ENCODE data around the gene DENND2A.
A peak's percentile ranks its signal among the peaks of the same experiment; 100 is the strongest.
"Not testable (repeated sequence)": the region's sequence is repeated elsewhere in the genome, so short reads cannot be mapped to it uniquely, and the experiment has no call there.

DENND2A gene

DNA sequence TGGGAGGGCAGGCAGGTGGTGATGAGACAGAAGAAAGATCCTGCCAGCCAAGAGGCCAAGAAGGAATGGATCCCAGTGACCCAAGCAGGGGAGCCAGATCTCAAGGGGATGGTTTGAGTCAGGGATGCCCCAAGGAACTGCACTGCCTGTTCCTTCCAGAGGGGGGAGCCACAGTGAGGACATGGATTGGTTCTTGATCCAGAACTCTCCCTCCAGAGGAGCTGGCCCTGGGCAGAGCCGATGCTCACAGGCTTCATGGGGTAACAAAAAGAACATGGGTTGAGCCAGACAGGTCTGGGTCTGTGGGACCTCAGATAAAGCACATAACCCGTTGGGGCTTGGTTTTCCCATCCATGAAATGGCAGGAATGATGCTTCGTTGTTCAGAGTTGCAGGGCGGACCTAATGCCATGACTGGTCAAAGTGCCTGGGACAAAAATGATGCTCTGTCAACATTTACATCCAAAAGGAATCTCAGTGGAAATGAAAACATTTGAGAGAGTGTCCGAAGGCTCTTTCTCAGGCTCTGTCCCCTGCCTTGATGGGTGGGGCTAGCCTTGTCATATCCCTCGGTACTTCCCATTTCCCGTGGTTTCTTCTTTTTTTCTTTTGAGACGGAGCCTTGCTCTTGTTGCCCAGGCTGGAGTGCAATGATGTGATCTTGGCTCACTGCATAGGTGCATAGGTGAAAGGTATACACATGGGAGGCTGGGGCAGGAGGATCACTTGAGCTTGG, 4.7 kb upstream of the DENND2A start:
- no peak for DNase-seq

DNA sequence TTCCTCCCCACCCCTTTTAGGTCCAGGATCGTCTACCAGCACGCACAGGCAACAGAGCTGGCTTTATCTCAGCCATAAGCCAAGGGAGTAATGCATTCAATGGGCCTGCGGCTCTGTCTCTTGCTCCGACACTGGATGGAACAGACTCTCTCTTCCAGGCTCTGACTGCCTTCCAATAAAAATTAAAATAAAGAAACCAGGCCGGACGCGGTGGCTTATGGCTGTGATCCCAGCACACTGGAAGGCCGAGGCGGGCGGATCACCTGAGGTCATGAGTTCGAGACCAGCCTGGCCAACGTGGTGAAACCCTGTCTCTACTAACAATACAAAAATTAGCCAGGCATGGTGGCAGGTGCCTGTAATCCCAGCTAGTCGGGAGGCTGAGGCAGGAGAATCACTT, 4.1 kb upstream of the DENND2A start:
- not testable (repeated sequence) for DNase-seq

DNA sequence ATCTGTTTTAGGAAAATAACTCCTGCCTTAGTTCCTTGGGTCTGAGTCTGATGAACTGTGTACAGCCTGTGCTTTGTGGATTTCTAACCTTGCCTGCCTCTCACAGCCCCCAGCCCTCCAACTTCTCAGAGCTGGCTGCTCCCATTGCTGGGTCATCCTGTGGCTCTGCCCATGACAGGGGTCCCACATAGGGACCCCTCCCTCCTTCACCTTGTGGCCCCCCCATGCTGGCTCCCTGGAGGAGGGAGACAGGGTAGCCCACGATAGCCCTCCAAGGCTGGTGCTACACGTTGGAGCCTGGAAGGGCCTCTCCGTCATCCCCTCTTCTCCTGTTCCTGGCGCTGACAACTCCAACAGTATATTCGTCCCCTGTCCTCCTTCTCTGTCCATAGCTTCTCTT, 2.8 kb upstream of the DENND2A start:
- DNase-seq: no peak

DNA sequence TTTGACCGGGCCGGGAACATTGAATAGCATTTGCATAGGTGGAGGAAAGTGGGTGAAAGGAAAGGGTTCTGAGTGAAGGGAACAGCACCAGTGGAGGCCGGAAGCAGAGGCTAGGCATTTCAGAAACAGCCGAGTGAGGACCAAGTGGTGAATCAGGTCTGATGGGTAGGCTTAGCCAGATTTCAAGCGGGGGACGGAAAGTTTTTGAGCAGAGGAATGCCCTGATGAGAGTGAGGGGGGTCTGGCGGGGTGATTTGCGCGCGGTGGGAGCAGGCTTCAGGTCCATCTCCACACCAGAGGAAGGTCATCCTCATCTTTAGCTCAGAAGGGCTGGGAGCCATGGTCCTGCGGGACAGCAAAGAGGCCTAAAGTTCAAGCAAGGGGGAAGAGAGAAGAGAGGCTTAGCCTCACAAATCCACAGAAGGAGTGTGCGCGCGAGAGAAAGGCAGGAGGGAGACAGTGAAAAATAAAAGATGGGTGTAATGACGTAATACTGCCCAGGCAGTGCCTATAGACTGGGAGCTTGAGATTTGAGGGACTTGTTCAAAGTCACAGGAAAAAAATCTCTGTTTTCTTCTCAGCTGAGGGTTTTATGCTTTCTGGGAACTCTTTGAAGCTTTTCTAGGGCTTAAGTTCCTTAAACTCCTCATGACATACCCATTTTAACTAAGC, 1.0 kb upstream of the DENND2A start:
- no peak for DNase-seq

DNA sequence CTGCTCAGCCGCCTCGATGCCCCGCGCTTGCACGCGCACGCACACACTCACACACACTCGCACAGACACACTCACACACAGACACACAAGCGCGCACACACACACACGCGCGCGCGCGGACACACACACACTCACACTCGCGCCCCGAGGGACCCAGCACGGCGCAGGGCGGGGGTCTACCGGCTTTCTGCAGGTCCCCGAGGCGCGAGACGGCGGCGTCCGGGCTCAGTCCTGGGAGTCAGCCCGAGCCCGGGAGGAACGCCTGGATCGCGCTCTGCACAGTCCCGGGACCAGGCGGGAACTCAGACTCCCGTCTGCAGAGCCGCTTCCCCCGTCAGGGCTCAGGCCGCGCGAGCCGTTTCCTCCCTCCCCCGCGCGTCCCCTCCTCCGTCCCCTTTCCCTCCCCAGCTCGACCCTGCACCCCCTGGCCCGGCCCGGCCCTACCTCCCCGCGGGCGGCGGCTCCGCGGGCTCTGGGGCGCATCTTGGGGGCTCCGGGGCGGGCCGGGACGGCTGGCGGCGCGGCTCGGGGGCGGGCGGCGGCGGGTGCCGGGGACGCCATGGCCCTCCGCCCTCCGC, 464 bp downstream of the DENND2A start:
- DNase-seq: peak; percentile 37

DNA sequence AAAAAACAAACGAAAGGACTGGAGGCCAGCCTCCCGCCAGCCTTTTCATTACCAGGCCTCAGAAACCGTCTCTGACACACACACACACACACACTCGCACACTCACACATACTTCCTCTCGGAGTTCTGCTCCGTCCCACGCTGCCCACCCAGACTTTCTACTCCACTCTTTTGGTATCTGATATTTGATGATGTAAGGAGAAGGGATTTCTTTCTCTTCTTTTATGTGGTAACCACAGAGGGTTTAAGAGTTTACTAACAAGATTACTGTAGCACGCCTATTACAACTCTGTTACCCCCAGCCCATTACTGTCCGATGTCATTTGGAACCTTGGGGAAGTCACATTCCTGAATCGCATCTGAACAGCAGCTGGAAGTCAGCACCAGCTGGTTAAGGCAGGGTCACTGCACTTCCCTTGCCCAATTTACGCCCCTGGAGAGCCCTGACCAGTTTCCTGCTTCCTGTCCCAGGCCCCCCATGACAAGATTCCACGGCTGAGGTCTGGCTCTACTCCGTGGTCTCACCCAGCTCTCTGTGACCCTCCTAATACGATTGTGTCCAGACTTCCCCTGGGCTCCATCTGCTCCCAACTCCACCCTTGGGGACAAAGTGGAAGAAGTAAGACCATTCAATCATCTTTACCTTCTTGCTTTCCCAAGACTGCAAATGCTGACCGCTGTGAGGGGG, 1.1 kb downstream of the DENND2A start:
- DNase-seq: no peak

DNA sequence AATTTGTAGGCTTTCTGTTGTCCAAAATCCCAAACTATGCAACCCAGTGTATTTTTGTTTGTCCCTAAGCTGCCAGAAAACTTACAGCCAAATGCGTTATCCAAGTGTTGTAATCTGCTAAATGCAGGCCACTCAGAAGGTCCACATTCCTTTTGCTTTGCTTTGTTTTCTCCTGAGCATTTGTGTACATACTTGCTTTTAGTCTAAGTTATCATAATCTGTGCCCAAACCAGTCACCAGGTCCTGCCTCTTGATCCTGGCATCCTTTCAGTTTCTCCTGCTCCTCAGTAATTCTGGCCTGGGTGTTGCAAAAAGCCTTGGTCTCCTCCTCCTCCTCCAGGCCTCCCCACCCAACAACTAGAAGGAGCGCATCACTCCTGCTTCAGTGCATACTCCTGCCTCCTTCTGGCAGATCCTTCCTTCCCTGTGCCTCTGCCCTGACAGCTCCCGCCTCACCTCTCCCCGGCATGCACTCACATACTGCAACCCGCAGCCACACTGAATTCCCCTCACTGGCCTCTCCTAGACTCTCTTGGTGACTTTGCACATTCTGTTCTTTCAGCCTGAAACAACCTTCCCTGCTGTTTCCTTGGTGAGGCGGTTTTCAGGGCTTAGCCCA, 2.3 kb downstream of the DENND2A start:
- no peak for DNase-seq

DNA sequence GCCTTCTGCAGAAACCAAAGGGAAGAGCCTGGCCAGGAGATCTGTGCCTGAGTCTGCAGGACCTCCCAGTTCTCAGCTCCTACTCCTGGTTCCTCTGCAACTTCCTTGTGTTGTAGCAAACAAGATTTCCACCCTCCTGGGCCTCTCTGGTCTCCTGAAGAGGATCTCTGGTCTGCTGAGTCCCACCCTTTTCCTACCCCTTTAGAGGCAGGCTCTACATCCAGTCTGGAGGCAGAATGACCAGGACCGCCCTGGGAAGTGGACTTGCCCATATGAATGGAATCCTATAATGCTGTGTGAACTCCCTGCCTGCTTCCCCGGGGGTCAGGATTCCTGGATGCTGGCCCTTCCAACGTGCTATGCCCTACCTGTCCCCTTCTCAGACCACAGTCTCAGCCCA, 3.2 kb downstream of the DENND2A start:
- no peak for DNase-seq

DNA sequence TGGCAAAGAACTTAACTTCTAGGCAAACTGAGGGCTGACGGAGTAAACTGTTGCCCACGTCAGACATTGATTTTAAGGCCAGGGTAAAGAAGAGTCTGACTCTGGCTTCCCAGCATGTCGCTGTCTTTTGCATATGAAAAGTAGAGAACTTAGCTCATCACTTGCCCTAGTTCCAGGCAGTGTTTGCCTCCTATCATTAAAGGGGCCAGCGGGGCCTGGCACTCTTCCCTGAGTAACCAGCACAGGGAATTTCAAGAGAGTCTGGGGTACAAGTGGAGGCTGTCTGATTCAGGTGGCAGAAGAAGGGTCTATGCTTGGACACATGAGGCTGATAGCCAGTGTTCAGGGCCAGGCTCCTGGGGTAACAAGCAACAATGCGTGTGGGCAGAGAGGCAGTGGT, 4.8 kb downstream of the DENND2A start:
- DNase-seq: no peak

DNA sequence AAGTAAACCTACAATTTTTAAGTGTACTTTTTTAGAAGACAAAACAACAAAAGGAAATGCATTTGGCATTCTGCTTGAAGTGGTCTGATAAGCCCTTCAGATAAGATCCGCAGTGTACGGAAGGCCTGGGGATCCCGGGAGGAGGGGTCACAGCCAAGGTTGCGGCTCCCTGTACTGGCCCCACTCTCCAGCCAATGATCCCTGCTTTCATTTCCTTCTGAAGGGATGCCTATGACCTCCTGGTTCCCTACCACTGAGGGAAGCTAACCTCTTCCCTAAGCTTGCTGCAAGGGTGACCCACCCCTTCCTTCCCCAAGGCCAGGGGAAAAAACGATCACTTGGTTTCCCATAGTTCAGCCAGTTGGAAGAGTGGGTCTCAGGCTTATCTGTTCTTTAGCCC, 5.3 kb downstream of the DENND2A start:
- DNase-seq: no peak

DNA sequence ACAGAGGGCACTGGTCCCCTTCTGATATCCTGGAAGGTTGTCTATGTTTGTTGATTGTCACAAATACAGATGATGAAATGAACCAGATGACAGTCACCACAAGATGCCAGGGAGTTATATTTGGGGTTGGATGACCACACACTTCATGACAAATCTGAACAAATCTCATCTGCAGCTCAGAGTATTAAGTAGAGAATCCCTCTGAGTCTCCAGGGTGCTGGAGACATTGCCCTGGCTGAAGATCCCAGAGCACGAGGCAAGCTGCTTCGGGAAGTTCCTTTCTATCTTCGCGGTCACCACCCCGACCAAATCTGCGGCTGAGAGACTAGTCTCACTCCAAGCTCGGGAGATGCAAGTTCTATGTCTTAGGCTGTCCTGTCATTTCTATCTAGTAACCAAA, 9.0 kb downstream of the DENND2A start:
- DNase-seq: no peak

DNA sequence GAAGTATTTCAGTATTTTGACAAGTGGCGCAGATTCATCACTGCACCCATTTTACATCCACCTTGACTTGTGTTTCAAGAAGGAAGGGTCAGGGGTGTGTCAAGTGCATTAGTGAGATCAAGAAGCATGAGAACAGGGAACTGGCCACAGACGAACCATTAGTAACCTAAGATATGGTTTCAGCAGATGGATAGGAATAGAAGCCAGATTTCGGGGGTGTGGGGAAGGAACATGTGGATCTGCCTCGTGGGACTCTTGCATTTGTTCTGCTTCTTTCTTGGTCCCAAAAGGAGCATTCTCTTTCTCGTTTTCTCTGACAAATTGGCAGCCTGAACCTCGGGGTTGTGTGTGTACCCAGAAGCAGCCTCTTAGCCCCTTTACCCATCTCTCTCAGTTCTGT, 9.6 kb downstream of the DENND2A start:
- DNase-seq: no peak

DNA sequence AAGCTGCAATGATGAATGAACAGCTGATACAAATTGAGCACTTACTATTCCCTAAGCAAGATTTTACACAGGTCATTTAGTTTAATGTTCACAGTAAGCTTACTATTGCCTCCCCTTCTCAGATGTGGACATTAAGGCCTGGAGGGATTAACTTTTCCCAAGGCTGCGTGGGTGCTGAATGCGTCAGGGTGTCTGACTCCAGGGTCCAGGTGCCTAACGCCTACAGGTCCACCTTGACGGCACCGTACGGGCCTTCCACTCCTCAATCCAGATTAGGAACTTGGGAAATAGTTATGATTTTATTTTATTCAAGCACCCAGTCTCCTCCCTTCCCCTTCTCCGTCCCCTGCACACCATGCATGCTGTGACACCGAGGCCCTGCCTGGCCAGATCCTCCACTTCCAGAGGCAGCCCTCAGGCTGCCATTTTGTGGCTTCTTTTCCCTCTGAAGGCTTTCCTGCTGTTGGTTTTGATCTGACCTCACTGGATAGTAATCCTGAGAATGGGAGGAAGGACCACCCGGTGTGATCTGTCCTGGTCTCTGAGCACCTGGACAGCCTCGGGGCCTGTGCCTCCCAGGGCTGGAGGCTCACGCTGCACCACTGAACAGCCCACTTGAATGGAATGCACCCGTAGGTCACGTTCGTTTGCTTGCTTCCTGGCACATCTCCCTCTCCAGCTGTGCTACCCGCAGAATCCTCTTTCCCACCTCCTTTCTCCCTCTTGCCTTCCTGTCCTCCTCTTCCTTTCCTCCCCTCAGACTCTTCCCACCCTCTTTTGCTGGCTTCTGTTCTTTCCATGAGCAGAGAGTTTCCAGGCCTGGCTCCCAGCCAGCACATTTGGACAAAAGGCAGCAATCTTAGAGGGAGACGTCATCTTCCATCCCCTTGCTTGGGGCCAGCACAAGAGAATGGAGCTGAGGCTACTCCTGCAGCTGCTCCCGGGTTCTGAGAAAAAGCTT, 14.4 kb downstream of the DENND2A start:
- peak; percentile 64 for DNase-seq

DNA sequence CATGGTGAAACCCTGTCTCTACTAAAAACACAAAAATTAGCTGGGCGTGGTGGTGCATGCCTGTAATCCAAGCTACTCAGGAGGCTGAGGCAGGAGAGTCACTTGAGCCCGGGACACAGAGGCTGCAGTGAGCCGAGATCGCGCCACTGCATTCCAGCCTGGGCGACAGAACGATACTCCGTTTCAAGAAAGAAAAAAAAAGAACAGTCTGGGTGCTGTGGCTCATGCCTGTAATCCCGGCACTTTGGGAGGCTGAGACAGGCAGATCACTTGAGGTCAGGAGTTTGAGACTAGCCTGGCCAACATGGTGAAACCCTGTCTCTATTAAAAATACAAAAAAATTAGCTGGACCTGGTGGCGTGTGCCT, 15.4 kb downstream of the DENND2A start:
- DNase-seq: not testable (repeated sequence)

DNA sequence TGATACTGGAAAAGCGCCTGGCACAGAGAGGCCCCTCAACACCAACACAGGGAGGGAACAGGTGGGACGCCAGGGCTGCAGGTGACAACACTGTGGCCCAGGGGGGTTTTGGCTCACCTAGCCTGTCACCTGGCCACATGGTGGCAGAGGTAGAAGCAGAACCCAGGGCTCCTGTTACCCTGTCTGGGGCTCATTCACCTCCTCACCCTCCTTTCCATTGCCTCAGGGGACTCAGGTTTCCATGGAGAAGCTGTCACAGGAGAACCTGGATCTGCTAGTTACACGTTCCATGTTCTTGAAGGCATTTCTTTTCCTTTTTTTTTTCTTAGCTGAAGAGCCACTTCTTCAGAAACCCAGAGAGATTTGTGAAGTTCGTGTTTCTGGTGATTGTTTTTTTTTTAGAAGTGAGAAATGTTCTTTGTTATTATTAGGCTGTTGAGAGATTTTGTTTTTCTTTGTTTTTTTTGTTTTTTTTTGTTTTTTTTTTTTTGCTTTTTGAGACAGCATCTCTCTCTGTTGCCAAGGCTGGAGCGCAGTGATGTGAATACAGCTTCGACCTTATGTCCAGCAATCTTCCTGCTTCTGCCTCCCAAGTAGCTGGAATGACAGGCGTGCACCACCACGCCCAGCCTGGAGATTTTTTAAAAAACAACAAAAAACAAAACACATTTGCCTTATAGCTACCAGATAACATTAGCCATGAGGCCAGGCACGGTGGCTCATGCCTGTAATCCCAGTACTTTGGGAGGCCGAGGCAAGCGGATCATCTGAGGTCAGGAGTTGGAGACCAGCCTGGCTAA, 16.0 kb downstream of the DENND2A start:
- DNase-seq: peak; percentile 30

DNA sequence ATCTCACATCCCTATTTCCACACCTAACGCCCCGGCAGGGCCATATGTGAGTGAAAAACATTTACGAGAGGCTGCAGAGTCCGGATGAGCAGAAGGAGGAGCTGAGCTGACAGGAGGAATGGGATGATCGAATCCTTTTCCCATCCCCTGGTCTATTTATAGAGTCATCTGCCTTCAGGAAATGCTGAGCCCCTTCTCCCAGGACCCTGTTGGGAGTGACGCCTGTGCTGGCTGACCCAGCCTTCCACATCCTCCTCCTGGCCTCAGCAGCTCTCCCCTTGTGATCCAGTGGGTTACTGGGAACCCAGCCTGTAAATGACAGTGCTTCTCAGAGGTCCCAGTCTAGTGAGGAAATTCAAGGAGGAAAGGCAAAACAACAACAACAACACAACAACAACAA, 16.6 kb downstream of the DENND2A start:
- no peak for DNase-seq

DNA sequence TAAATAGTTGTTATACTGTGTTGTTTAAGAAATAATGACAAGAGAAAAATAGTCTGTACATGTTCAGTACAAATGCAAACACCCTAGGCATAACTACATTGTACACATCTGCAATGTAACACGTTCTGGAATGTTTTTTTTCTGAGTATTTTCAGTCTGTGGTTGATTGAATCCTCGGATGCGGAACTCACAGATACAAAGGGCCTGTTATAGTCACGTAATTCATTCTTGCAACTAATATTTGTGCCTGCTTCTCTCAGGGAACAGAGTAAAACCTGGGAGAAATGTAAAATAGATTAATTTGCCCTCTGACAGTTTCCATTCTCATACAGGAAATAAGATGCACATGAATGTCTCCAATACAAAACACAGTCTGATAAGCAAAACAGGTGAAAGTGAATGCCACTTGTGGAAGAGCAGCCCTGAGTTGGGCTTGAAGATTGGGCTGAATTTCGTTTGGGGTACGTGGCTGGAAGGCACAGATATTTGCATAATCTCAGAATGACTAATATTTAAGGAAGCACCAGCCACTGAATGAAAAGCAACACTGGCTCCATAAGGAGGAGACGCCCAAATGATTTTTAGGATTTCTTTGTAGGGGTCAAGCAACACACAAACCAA, 19.1 kb downstream of the DENND2A start:
- no peak for DNase-seq

DNA sequence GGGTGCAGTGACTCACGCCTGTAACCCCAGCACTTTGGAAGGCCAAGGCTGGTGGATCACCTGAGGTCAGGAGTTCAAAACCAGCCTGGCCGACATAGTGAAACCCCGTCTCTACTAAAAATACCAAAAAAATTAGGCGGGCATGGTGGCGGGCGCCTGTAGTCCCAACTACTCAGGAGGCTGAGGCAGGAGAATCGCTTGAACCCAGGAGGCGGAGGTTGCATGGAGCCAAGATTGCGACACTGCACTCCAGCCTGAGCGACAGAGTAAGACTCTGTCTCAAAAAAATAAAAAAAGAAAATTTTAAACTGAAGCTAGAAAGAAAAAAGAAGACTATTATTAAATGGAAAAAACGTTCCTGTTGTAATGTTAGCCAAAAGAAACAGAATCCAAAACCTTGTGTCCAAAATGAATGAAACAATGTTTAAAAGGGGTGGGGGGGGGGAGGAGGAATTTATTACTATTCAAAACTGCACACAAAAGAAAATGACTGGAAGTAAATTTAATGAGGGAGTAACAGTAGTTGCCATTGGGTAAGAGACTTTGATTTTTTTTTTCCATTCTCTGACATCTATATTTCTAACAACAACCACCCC, 20.6 kb downstream of the DENND2A start:
- DNase-seq: not testable (repeated sequence)

DNA sequence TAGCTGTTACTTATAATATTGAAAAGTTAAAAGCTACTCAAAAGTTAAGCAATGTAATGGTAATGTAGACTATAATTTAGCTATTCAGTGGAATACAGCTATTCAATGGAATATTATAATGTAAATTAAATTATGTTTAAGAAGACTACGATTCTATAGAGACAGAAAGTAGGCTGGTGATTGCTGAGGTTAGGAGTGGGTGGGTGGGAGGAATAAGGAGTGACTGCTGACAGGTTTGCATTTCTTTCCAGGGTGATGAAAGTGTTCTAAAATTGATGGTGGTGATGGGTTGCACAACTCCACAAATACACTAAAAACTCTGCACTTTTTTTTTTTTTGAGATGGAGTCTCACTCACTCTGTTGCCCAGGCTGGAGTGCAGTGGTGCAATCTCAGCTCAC, 21.4 kb downstream of the DENND2A start:
- DNase-seq: no peak

DNA sequence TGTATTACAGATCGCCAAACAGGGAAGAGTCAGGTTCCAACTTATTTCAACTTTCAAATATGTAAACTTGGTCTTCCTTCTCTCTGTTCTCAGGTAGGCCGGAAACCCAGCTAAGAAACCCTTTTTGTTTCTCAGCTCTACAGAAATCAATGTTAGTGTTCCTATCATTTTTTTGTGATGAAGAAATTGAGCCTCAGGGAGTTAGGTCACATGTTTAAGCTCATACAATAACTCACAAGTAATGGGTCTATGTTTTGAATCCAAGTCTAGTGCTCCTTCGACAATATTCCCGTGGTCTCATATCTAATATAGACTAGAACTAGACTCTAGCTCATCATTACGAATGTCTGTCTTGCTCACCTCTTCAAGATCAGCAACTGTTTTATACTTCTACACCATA, 22.3 kb downstream of the DENND2A start:
- DNase-seq: no peak

Data from NCI-H345 (cell line).